SJSA1 (cell line): ENCODE results near the gene PSG3. TPM values are rescaled to one million over a fixed set of nuclear protein-coding genes. Genes with fewer than 3 reads are reported as not detected.

Experiments used
- total RNA-seq: library from RNA; depleted of rRNA; stranded (reverse); fragments of >200 nt; shearing (Covaris generic); gene quantifications from 2 replicates; pipeline ENCODE4 v1.2.3, GENCODE V29; 2014; rRNA removed

Gene PSG3
- total RNA-seq, 1 experiment from 2014 or later = not detected

Other genes with a start within 250 kb of the PSG3 start
- gene CEACAM1, start 212.0 kb downstream of the PSG3 start, total RNA-seq = not detected in 2 replicates
- gene CEACAM8, start 145.6 kb downstream of the PSG3 start, total RNA-seq = not detected in 2 replicates
- gene PSG8, start 25.2 kb upstream of the PSG3 start, total RNA-seq = not detected in 2 replicates
- gene PSG1, start 139.2 kb upstream of the PSG3 start, total RNA-seq = 0.05 TPM in 1 of 2 replicates, not detected in the other
- gene PSG6, start 177.4 kb upstream of the PSG3 start, total RNA-seq = not detected in 2 replicates
- gene PSG7, start 196.7 kb upstream of the PSG3 start, total RNA-seq = not detected in 2 replicates